HCT116 (cell line): ENCODE measurements around the gene YBX1. TPM values are rescaled to one million over a fixed set of nuclear protein-coding genes. Genes with fewer than 3 reads are reported as not detected.
A peak's percentile ranks its signal among the peaks of the same experiment; 100 is the strongest.

Source experiments
- ATAC-seq: fragments of 200-7000 bp; cut with Tn5 transposase; 2 replicates; pipeline ENCODE4 v1.9.1; 2020; ENCODE audit warnings: mild to moderate bottlenecking, moderate library complexity
- BruUV-seq: library from RNA; stranded (reverse); fragments of 400-500 nt; replicated peaks from 2 replicates; lab custom pipeline; 2021; lab: Mats Ljungman, UMichigan
- CTCF ChIA-PET: fragments of 300-600 bp; sonication (Branson Sonifier 250); formaldehyde crosslinking; loops from one replicate; lab custom pipeline; 2021; ENCODE audit warnings: antibody characterized with exemption; lab: Charles Lee
- POLR2A ChIA-PET: fragments of 300-600, 350-600 bp; sonication (Branson Sonifier 250); formaldehyde crosslinking; loops from one replicate; lab custom pipeline; 2021; ENCODE audit warnings: antibody characterized with exemption; lab: Charles Lee
- RAD21 ChIA-PET, 2 experiments: fragments of 300-600 bp; sonication (Branson Sonifier 250); formaldehyde crosslinking; loops; one replicate each; lab custom pipeline; 2023; ENCODE audit warnings: low total read pairs in 2 of 2; ENCODE audit not compliant: uncharacterized antibody in 2 of 2, unreplicated experiment in 2 of 2, low non-redundant PET in 1 of 2; lab: Charles Lee
- DNase-seq: peaks from one replicate; pipeline ENCODE4 v3.0.0-alpha.2; 2010; ENCODE audit warnings: low read depth, low spot score
- H2AFZ ChIP-seq: fragments of 200-600 bp; shearing (Covaris generic), sonication (generic); 2 replicates; pipeline ENCODE4 v1.6.1; 2017; ENCODE audit warnings: low read depth, mixed run types, mixed read lengths, antibody characterized with exemption, low read length; ENCODE audit not compliant: poor library complexity, severe bottlenecking
- H3K27ac ChIP-seq: 2 replicates; pipeline ENCODE4 v1.5.1; 2012; ENCODE audit warnings: low read depth, low read length
- H3K27me3 ChIP-seq: fragments of 200-600 bp; sonication (generic); 2 replicates; pipeline ENCODE4 v1.6.1; 2016; ENCODE audit warnings: mixed run types, low read length, mixed read lengths; ENCODE audit not compliant: insufficient read depth
- H3K36me3 ChIP-seq, 2 experiments: fragments of 200-500 bp in 1 of 2; fragments of 200-600 bp in 1 of 2; sonication (Bioruptor generic) in 1 of 2; sonication (generic) in 1 of 2; 2 replicates each; pipeline versions ENCODE4 v1.5.1 to v1.6.1; 2014 to 2016; ENCODE audit warnings: low read length in 2 of 2, inconsistent platforms in 1 of 2, mixed read lengths in 1 of 2, mixed run types in 1 of 2; ENCODE audit not compliant: insufficient read depth in 2 of 2, control insufficient read depth in 1 of 2
- H3K4me1 ChIP-seq, 2 experiments: fragments of 200-600 bp in 1 of 2; sonication (generic) in 1 of 2; 2 replicates each; pipeline versions ENCODE4 v1.5.1 to v1.6.1; 2012 to 2017; ENCODE audit warnings: low read length in 2 of 2, inconsistent platforms in 1 of 2, mild to moderate bottlenecking in 1 of 2, mixed read lengths in 1 of 2, mixed run types in 1 of 2, moderate library complexity in 1 of 2; ENCODE audit not compliant: insufficient read depth in 2 of 2, control insufficient read depth in 1 of 2
- H3K4me2 ChIP-seq: fragments of 200-600 bp; sonication (generic); 2 replicates; pipeline ENCODE4 v1.6.1; 2017; ENCODE audit warnings: mixed run types, low read length, mixed read lengths
- H3K4me3 ChIP-seq, 2 experiments: fragments of 200-600 bp in 1 of 2; sonication (generic) in 1 of 2; replicated peaks in 1 of 2; 2 replicates each; pipeline ENCODE4 v1.5.1; 2011 to 2016; ENCODE audit warnings: low read length in 2 of 2, control low read depth in 1 of 2, low read depth in 1 of 2, mild to moderate bottlenecking in 1 of 2, mixed read lengths in 1 of 2, mixed run types in 1 of 2
- H3K79me2 ChIP-seq: fragments of 200-600 bp; sonication (generic); 2 replicates; pipeline ENCODE4 v1.6.1; 2017; ENCODE audit warnings: mild to moderate bottlenecking, mixed run types, low read length, moderate library complexity, mixed read lengths; ENCODE audit not compliant: insufficient read depth
- H3K9ac ChIP-seq: fragments of 200-600 bp; sonication (generic); 2 replicates; pipeline ENCODE4 v1.6.1; 2016; ENCODE audit warnings: low read length, mixed read lengths
- H3K9me2 ChIP-seq: fragments of 200-600 bp; sonication (generic), shearing (Covaris generic); 2 replicates; pipeline ENCODE4 v1.6.1; 2017; ENCODE audit warnings: mixed run types, mild to moderate bottlenecking, moderate library complexity; ENCODE audit not compliant: insufficient read depth
- H3K9me3 ChIP-seq, 2 experiments: fragments of 200-500 bp in 1 of 2; fragments of 200-600 bp in 1 of 2; sonication (Bioruptor generic) in 1 of 2; sonication (generic) in 1 of 2; 2 replicates each; pipeline ENCODE4 v1.6.1; 2014 to 2017; ENCODE audit warnings: low read length in 2 of 2, mixed read lengths in 2 of 2, inconsistent platforms in 1 of 2, low read depth in 1 of 2, mild to moderate bottlenecking in 1 of 2, mixed run types in 1 of 2, moderate library complexity in 1 of 2; ENCODE audit not compliant: control insufficient read depth in 1 of 2, insufficient read depth in 1 of 2
- H4K20me1 ChIP-seq: fragments of 200-600 bp; sonication (generic), shearing (Covaris generic); 2 replicates; pipeline ENCODE4 v1.6.1; 2017; ENCODE audit warnings: mixed run types, mild to moderate bottlenecking, moderate library complexity; ENCODE audit not compliant: insufficient read depth
- CBX3 ChIP-seq: IDR thresholded peaks from 2 replicates; pipeline ENCODE4 v1.6.1; 2012; ENCODE audit warnings: low read depth
- CEBPB ChIP-seq: IDR thresholded peaks from 2 replicates; pipeline ENCODE4 v1.6.1; 2012; ENCODE audit warnings: low read depth
- CTCF ChIP-seq, 3 experiments: fragments of 200-600 bp in 1 of 3; sonication (generic) in 1 of 3; IDR thresholded peaks in 2 of 3; conservative IDR thresholded peaks in 1 of 3; 2 replicates each; pipeline ENCODE4 v1.5.1; 2012 to 2017; ENCODE audit warnings: low read depth in 2 of 3, low read length in 2 of 3, antibody characterized with exemption in 1 of 3, borderline replicate concordance in 1 of 3, control low read depth in 1 of 3, mild to moderate bottlenecking in 1 of 3, mixed read lengths in 1 of 3, mixed run types in 1 of 3, moderate library complexity in 1 of 3; ENCODE audit not compliant: insufficient read depth in 1 of 3
- EGR1 ChIP-seq: IDR thresholded peaks from 2 replicates; pipeline ENCODE4 v1.6.1; 2012; ENCODE audit warnings: low read depth
- ELF1 ChIP-seq: IDR thresholded peaks from 2 replicates; pipeline ENCODE4 v1.6.1; 2012; ENCODE audit warnings: low read depth, borderline replicate concordance
- EZH2 ChIP-seq: fragments of 200-600 bp; sonication (generic); IDR thresholded peaks from 2 replicates; pipeline ENCODE4 v1.6.1; 2017; ENCODE audit warnings: antibody characterized with exemption, mixed run types
- EZH2phosphoT487 ChIP-seq: fragments of 200-600 bp; IDR thresholded peaks from 2 replicates; pipeline ENCODE4 v1.6.1; 2018; ENCODE audit warnings: antibody characterized with exemption, borderline replicate concordance
- FOSL1 ChIP-seq: IDR thresholded peaks from 2 replicates; pipeline ENCODE4 v1.6.1; 2012; ENCODE audit warnings: low read depth
- JUND ChIP-seq: IDR thresholded peaks from 2 replicates; pipeline ENCODE4 v1.6.1; 2012
- MAX ChIP-seq: IDR thresholded peaks from 2 replicates; pipeline ENCODE4 v1.6.1; 2012
- POLR2A ChIP-seq: IDR thresholded peaks from 2 replicates; pipeline ENCODE4 v1.7.0; 2011; ENCODE audit warnings: borderline replicate concordance; ENCODE audit not compliant: insufficient read depth, insufficient read length; ENCODE audit errors: extremely low read depth
- RAD21 ChIP-seq: IDR thresholded peaks from 2 replicates; pipeline ENCODE4 v1.6.1; 2012; ENCODE audit warnings: low read depth, mild to moderate bottlenecking
- SIN3A ChIP-seq: IDR thresholded peaks from 2 replicates; pipeline ENCODE4 v1.6.1; 2012; ENCODE audit warnings: low read depth
- YY1 ChIP-seq: IDR thresholded peaks from 2 replicates; pipeline ENCODE4 v1.6.1; 2011; ENCODE audit warnings: low read length, low read depth, moderate library complexity, mild to moderate bottlenecking; ENCODE audit not compliant: insufficient replicate concordance; ENCODE audit errors: extremely low read depth
- ZFX ChIP-seq: fragments of 450-650 bp; IDR thresholded peaks from 2 replicates; pipeline ENCODE4 v1.6.1; 2017
- ZNF274 ChIP-seq: fragments of 200-500 bp; sonication (Bioruptor generic); IDR thresholded peaks from 2 replicates; pipeline ENCODE4 v1.6.1; 2014; ENCODE audit warnings: mild to moderate bottlenecking, low read depth, low read length, inconsistent platforms
- intact Hi-C: fragments of 100-400 bp; cut with micrococcal nuclease; formaldehyde crosslinking; loops from 2 replicates; pipeline ENCODE4 v1.10.0; 2022
- total RNA-seq: library from RNA; stranded (reverse); gene quantifications from one replicate; pipeline ENCODE4 v1.2.1, GENCODE V29; 2021; ENCODE audit not compliant: unreplicated experiment
- TF ChIP-seq, protein P1 (sequence below): IDR thresholded peaks from 2 replicates; pipeline ENCODE4 v1.6.1; 2012; ENCODE audit warnings: low read depth

Gene YBX1
- total RNA-seq, 1 experiment from 2014 or later: 1,009 TPM

DNA sequence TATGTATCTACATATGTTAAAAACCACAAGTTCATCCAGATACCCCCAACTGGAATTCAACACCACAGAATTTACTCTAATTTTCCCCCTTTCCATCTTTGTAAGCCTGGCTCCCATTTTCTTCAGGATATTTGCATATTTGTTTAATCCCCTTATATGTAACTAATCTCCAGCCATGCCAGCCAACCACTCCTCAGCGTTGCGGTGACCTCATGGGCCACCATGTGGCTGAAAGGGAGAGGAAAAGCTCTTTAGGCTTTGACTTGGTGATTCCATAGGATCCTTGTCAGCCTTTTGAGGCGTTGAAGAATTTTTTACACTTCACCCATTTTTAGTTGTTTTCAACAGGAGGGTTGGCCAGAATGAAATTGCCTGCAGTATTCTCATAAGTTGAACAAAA is 47.8 kb downstream of the YBX1 start:
- Histone ChIP-seq H3K4me3 (no peak overlapping the region), H3K79me2 (no peaks in the 10 kb centered on the region), H3K27me3 (no peaks in the 10 kb centered on the region), H3K4me2 (no peak overlapping the region), H3K27ac (no peak overlapping the region), H2AFZ (no peak overlapping the region), H3K9ac (no peak overlapping the region), H3K9me2 (no peaks in the 10 kb centered on the region), H3K9me3 (no peaks in the 10 kb centered on the region), H3K4me1 (peaks cover 4 to 6% of the 10 kb centered on the region in 2 experiments), H3K36me3 (no peaks in the 10 kb centered on the region), H4K20me1 (no peaks in the 10 kb centered on the region)
- POLR2A ChIA-PET: no interaction called here
- ATAC-seq (no peak), DNase-seq (no peak)
- TF ChIP-seq EGR1 (no peak), RAD21 (peak; percentile 36; the same call in 1 of the 2 replicates), SIN3A (no peak), JUND (no peak)
- intact Hi-C loops: loop anchor here (2.0 to 10.0 kb wide), 4 partner anchors 151 to 583 kb away; no protein-coding TSS in a partner anchor
- RAD21 ChIA-PET: no interaction called here
- CTCF ChIA-PET: interaction anchor here (1.5 to 2.4 kb wide), 2 partner anchors 152 to 556 kb away, joined by 7 to 15 read pairs; no protein-coding TSS in a partner anchor
- BruUV-seq: no TSS peak

- H3K27me3 ChIP-seq: no peaks in the 10 kb centered on the region
- CTCF ChIA-PET: interaction anchor here (0.6 to 2.4 kb wide), 4 partner anchors 35 to 557 kb away, joined by 3 to 15 read pairs (median 6); partner anchors contain the start of gene P3H1
- H2AFZ ChIP-seq: no peak overlapping the region
- DNase-seq: peak; percentile 64
- no peak overlapping the region for H3K27ac ChIP-seq
- no peaks in the 10 kb centered on the region for H4K20me1 ChIP-seq
- no peaks in the 10 kb centered on the region for H3K36me3 ChIP-seq
- peak; percentile 84 for ATAC-seq
- peak overlapping the region; percentile 36; the same call in 1 of the 2 replicates for H3K4me2 ChIP-seq
- no peak overlapping the region for H3K9ac ChIP-seq
- POLR2A ChIA-PET: no interaction called here
- peaks cover 4 to 6% of the 10 kb centered on the region in 2 experiments for H3K4me1 ChIP-seq
- intact Hi-C loops: loop anchor here (2.0 to 10.0 kb wide), 4 partner anchors 152 to 584 kb away; no protein-coding TSS in a partner anchor
- no peaks in the 10 kb centered on the region for H3K9me3 ChIP-seq
- RAD21 ChIA-PET: no interaction called here
- no TSS peak for BruUV-seq
- H3K79me2 ChIP-seq: no peaks in the 10 kb centered on the region
- no peak overlapping the region for H3K4me3 ChIP-seq
- no peaks in the 10 kb centered on the region for H3K9me2 ChIP-seq
- peak; percentile 54; the same call in 1 of the 2 replicates for TF ChIP-seq CBX3
- TF ChIP-seq ZNF274: no peak
- TF ChIP-seq CEBPB: no peak
- TF ChIP-seq POLR2A: no peak
- TF ChIP-seq, protein P1, sequence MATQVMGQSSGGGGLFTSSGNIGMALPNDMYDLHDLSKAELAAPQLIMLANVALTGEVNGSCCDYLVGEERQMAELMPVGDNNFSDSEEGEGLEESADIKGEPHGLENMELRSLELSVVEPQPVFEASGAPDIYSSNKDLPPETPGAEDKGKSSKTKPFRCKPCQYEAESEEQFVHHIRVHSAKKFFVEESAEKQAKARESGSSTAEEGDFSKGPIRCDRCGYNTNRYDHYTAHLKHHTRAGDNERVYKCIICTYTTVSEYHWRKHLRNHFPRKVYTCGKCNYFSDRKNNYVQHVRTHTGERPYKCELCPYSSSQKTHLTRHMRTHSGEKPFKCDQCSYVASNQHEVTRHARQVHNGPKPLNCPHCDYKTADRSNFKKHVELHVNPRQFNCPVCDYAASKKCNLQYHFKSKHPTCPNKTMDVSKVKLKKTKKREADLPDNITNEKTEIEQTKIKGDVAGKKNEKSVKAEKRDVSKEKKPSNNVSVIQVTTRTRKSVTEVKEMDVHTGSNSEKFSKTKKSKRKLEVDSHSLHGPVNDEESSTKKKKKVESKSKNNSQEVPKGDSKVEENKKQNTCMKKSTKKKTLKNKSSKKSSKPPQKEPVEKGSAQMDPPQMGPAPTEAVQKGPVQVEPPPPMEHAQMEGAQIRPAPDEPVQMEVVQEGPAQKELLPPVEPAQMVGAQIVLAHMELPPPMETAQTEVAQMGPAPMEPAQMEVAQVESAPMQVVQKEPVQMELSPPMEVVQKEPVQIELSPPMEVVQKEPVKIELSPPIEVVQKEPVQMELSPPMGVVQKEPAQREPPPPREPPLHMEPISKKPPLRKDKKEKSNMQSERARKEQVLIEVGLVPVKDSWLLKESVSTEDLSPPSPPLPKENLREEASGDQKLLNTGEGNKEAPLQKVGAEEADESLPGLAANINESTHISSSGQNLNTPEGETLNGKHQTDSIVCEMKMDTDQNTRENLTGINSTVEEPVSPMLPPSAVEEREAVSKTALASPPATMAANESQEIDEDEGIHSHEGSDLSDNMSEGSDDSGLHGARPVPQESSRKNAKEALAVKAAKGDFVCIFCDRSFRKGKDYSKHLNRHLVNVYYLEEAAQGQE: no peak
- TF ChIP-seq EZH2phosphoT487: no peak
- no peak for TF ChIP-seq YY1
- no peak for TF ChIP-seq ELF1
- no peak for TF ChIP-seq MAX
- no peak for TF ChIP-seq EZH2
- TF ChIP-seq FOSL1: peak; percentile 69
- TF ChIP-seq ZFX: no peak
- peak; percentile 53 to 85 (median 58) for TF ChIP-seq CTCF (IDR thresholded peaks at IDR 0.05 in 2 of 3, conservative IDR thresholded peaks at IDR 0.05 in 1 of 3; ENCODE audit: borderline replicate concordance in 1 of 3, insufficient read depth in 1 of 3, low read depth in 2 of 3, low read length in 2 of 3)
- TF ChIP-seq JUND: no peak
Measured at GRCh38 chr1:42730988-42731387, 48.8 kb downstream of the YBX1 start.
